GM19193 (cell line): ENCODE results near the gene HOXA7.

Source experiments
- POLR2A ChIP-seq: IDR thresholded peaks from 4 replicates; pipeline ENCODE4 v1.6.1; 2011; ENCODE audit not compliant: insufficient read depth, insufficient read length; ENCODE audit errors: extremely low read depth

The HOXA7 gene

GRCh38 chr7:27186668-27187474 is 30.4 kb upstream of the HOXA7 start:
- no peak for TF ChIP-seq POLR2A

- TF ChIP-seq POLR2A = no peak
Observed at GRCh38 chr7:27185854-27186667, 29.6 kb upstream of the HOXA7 start.

GRCh38 chr7:27185013-27185853 is 28.8 kb upstream of the HOXA7 start, which contains the start of gene HOXA11:
TSS of gene HOXA11 (minus strand) at chr7:27185232. CDS start at chr7:27185144, 88 bp downstream.
- no peak for TF ChIP-seq POLR2A

GRCh38 chr7:27184337-27185012 is 28.0 kb upstream of the HOXA7 start:
- no peak for TF ChIP-seq POLR2A

- no peak for TF ChIP-seq POLR2A
Observed at GRCh38 chr7:27183682-27184336, 27.3 kb upstream of the HOXA7 start.

GRCh38 chr7:27182861-27183681 is 26.6 kb upstream of the HOXA7 start:
- no peak for TF ChIP-seq POLR2A

GRCh38 chr7:27182285-27182841 is 25.9 kb upstream of the HOXA7 start:
- TF ChIP-seq POLR2A = no peak

- no peak for TF ChIP-seq POLR2A
Observed at GRCh38 chr7:27181795-27182275, 25.4 kb upstream of the HOXA7 start.

- TF ChIP-seq POLR2A = no peak
Observed at GRCh38 chr7:27180431-27181420, 24.3 kb upstream of the HOXA7 start.

- no peak for TF ChIP-seq POLR2A
Observed at GRCh38 chr7:27179503-27180430, 23.3 kb upstream of the HOXA7 start.
